H9 (cell line): ENCODE results near the gene LATS2. TPM values are rescaled to one million over a fixed set of nuclear protein-coding genes. Genes with fewer than 3 reads are reported as not detected.
"Not testable (repeated sequence)": the region's sequence is repeated elsewhere in the genome, so short reads cannot be mapped to it uniquely, and the experiment has no call there.

Source experiments
- DNase-seq: peaks from one replicate; pipeline ENCODE4 v3.0.0-alpha.2; 2017
- H2AFZ ChIP-seq: one replicate; pipeline ENCODE4 v1.6.1; 2013; ENCODE audit warnings: mild to moderate bottlenecking, low read length, control low read depth, moderate library complexity
- H2AK5ac ChIP-seq: 2 replicates; pipeline ENCODE4 v1.6.1; 2013; ENCODE audit warnings: low read length, control low read depth, mixed read lengths; ENCODE audit not compliant: insufficient read length
- H2BK120ac ChIP-seq: one replicate; pipeline ENCODE4 v1.6.1; 2013; ENCODE audit warnings: low read depth, mild to moderate bottlenecking, low read length, control low read depth, inconsistent platforms; ENCODE audit not compliant: poor library complexity, severe bottlenecking
- H2BK12ac ChIP-seq: 2 replicates; pipeline ENCODE4 v1.6.1; 2013; ENCODE audit warnings: low read length, control low read depth, mixed read lengths, low read depth; ENCODE audit not compliant: insufficient read length
- H2BK15ac ChIP-seq: 2 replicates; pipeline ENCODE4 v1.6.1; 2013; ENCODE audit warnings: low read depth, low read length, control low read depth
- H2BK20ac ChIP-seq: one replicate; pipeline ENCODE4 v1.6.1; 2013; ENCODE audit warnings: low read depth, mild to moderate bottlenecking, low read length, control low read depth, inconsistent platforms; ENCODE audit not compliant: poor library complexity, severe bottlenecking
- H2BK5ac ChIP-seq: 2 replicates; pipeline ENCODE4 v1.6.1; 2013; ENCODE audit warnings: low read length, control low read depth, mixed read lengths; ENCODE audit not compliant: insufficient read length
- H3K14ac ChIP-seq: 2 replicates; pipeline ENCODE4 v1.6.1; 2013; ENCODE audit warnings: low read length, control low read depth; ENCODE audit not compliant: insufficient read depth
- H3K18ac ChIP-seq: 2 replicates; pipeline ENCODE4 v1.6.1; 2013; ENCODE audit warnings: low read depth, mild to moderate bottlenecking, mixed read lengths, low read length, control low read depth; ENCODE audit not compliant: insufficient read length
- H3K23ac ChIP-seq: 2 replicates; pipeline ENCODE4 v1.6.1; 2013; ENCODE audit warnings: low read length, control low read depth, mixed read lengths, low read depth; ENCODE audit not compliant: insufficient read length
- H3K23me2 ChIP-seq: 2 replicates; pipeline ENCODE4 v1.6.1; 2013; ENCODE audit warnings: low read depth, mild to moderate bottlenecking, mixed read lengths, low read length, control low read depth; ENCODE audit not compliant: insufficient read length, poor library complexity, severe bottlenecking
- H3K27ac ChIP-seq: 2 replicates; pipeline ENCODE4 v1.5.1; 2013; ENCODE audit warnings: low read length, control low read depth, mixed read lengths, low read depth; ENCODE audit not compliant: insufficient read length
- H3K27me3 ChIP-seq: 2 replicates; pipeline ENCODE4 v1.6.1; 2013; ENCODE audit warnings: low read length, control low read depth, inconsistent platforms; ENCODE audit not compliant: insufficient read depth
- H3K4ac ChIP-seq: 2 replicates; pipeline ENCODE4 v1.6.1; 2013; ENCODE audit warnings: low read depth, mild to moderate bottlenecking, control low read depth, inconsistent platforms, low read length, moderate library complexity
- H3K4me1 ChIP-seq: 2 replicates; pipeline ENCODE4 v1.6.1; 2013; ENCODE audit warnings: low read length, control low read depth, inconsistent platforms; ENCODE audit not compliant: insufficient read depth
- H3K4me2 ChIP-seq: 2 replicates; pipeline ENCODE4 v1.6.1; 2013; ENCODE audit warnings: low read length, control low read depth, mixed read lengths; ENCODE audit not compliant: insufficient read length, insufficient read depth
- H3K56ac ChIP-seq: 2 replicates; pipeline ENCODE4 v1.6.1; 2013; ENCODE audit warnings: low read depth, mild to moderate bottlenecking, mixed read lengths, low read length, control low read depth; ENCODE audit not compliant: insufficient read length
- H3K79me1 ChIP-seq: 2 replicates; pipeline ENCODE4 v1.6.1; 2013; ENCODE audit warnings: low read depth, mild to moderate bottlenecking, moderate library complexity, low read length, control low read depth, inconsistent platforms; ENCODE audit not compliant: insufficient read depth, poor library complexity, severe bottlenecking
- H3K79me2 ChIP-seq: 2 replicates; pipeline ENCODE4 v1.6.1; 2013; ENCODE audit warnings: low read length, control low read depth, inconsistent platforms; ENCODE audit not compliant: insufficient read depth
- H3K9ac ChIP-seq: 2 replicates; pipeline ENCODE4 v1.6.1; 2013; ENCODE audit warnings: low read length, control low read depth, mixed read lengths; ENCODE audit not compliant: insufficient read length; ENCODE audit errors: extremely low read depth
- H3K9me3 ChIP-seq: one replicate; pipeline ENCODE4 v1.6.1; 2013; ENCODE audit warnings: low read depth, low read length, inconsistent platforms; ENCODE audit not compliant: control insufficient read depth
- H3T11ph ChIP-seq: one replicate; pipeline ENCODE4 v1.6.1; 2013; ENCODE audit warnings: mild to moderate bottlenecking, low read length, control low read depth, inconsistent platforms
- H4K20me1 ChIP-seq: one replicate; pipeline ENCODE4 v1.6.1; 2013; ENCODE audit not compliant: control insufficient read depth, insufficient read length, insufficient read depth
- H4K5ac ChIP-seq: 2 replicates; pipeline ENCODE4 v1.6.1; 2013; ENCODE audit warnings: low read depth, mild to moderate bottlenecking, mixed read lengths, low read length, control low read depth; ENCODE audit not compliant: insufficient read length
- H4K8ac ChIP-seq: replicated peaks from 2 replicates; pipeline ENCODE4 v1.6.1; 2013; ENCODE audit warnings: low read length, control low read depth, mixed read lengths, low read depth; ENCODE audit not compliant: insufficient read length
- H4K91ac ChIP-seq: 2 replicates; pipeline ENCODE4 v1.6.1; 2013; ENCODE audit warnings: low read depth, mild to moderate bottlenecking, moderate library complexity, mixed read lengths, low read length, control low read depth; ENCODE audit not compliant: insufficient read length
- H3K27ac Mint-ChIP-seq, 3 experiments: 2 replicates in 2 of 3; 3 replicates in 1 of 3; pipeline ENCODE4 v1.8.0; 2020 to 2021; ENCODE audit warnings: mixed read lengths in 3 of 3, mild to moderate bottlenecking in 1 of 3, moderate library complexity in 1 of 3
- H3K27me3 Mint-ChIP-seq: 2 replicates; pipeline ENCODE4 v1.8.0; 2021; ENCODE audit warnings: low read depth, mild to moderate bottlenecking, moderate library complexity, mixed read lengths
- H3K36me3 Mint-ChIP-seq, 3 experiments: 2 replicates in 2 of 3; 3 replicates in 1 of 3; pipeline ENCODE4 v1.8.0; 2020 to 2021; ENCODE audit warnings: low read depth in 3 of 3, mixed read lengths in 3 of 3; ENCODE audit not compliant: insufficient read depth in 1 of 3
- H3K4me1 Mint-ChIP-seq, 2 experiments: 2 replicates each; pipeline ENCODE4 v1.8.0; 2020; ENCODE audit warnings: mixed read lengths in 2 of 2
- H3K4me3 Mint-ChIP-seq, 2 experiments: 2 replicates in 1 of 2; 3 replicates in 1 of 2; pipeline ENCODE4 v1.8.0; 2020 to 2021; ENCODE audit warnings: mild to moderate bottlenecking in 2 of 2, mixed read lengths in 2 of 2, moderate library complexity in 1 of 2
- H3K9me3 Mint-ChIP-seq, 2 experiments: 2 replicates in 1 of 2; 3 replicates in 1 of 2; pipeline ENCODE4 v1.8.0; 2020; ENCODE audit warnings: mild to moderate bottlenecking in 2 of 2, mixed read lengths in 2 of 2, moderate library complexity in 1 of 2
- CTCF ChIP-seq: fragments of 200-600 bp; sonication (generic); conservative IDR thresholded peaks from 3 replicates; pipeline ENCODE4 v1.8.0; 2021; ENCODE audit warnings: antibody characterized with exemption, mild to moderate bottlenecking
- WGBS: extraction: QIAGEN DNeasy Blood & Tissue Kit; methylation state at CpG from one replicate; pipeline ENCODE4 v1.1.7; 2013; ENCODE audit warnings: missing lambda C conversion rate, low lambda C conversion rate, mixed read lengths; ENCODE audit not compliant: insufficient read length; ENCODE audit errors: extremely low coverage; 5-methylcytosine and 5-hydroxymethylcytosine counted together
- total RNA-seq: library from RNA; stranded (reverse); gene quantifications from 2 replicates; pipeline ENCODE4 v1.2.1, GENCODE V29; 2021

The LATS2 gene
- total RNA-seq, 1 experiment from 2014 or later: 20.0 TPM

DNA sequence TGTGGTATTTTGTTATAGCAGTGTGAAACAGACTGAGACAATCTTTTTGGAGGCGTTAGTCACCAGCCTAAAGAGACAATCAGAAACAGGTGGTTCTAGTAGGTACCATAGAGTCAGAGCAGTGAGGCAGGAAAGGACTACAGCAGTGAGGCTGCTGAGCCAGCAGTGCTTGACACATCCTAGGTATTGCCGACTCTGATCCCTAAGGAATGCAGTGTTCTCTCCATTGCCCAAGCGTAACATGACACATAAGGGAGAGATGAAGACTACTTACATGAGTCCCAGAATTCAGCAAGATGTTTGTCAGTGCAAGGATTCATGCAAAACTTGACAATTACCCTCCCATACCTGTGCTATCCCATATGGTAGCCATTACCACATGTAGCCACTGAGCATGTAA lies 96.5 kb downstream of the LATS2 start:
- Histone ChIP-seq H4K91ac (no peak overlapping the region), H2BK5ac (no peak overlapping the region), H3K18ac (no peak overlapping the region), H3K23ac (no peak overlapping the region), H2BK12ac (no peak overlapping the region), H2BK15ac (no peak overlapping the region), H4K8ac (no peak overlapping the region), H2AK5ac (no peak overlapping the region), H3K27me3 (no peaks in the 10 kb centered on the region), H2AFZ (no peak overlapping the region), H3K4me2 (no peak overlapping the region), H3K56ac (no peak overlapping the region), H3K9me3 (no peaks in the 10 kb centered on the region), H3K23me2 (no peaks in the 10 kb centered on the region), H3K27ac (no peak overlapping the region), H3K79me2 (no peaks in the 10 kb centered on the region), H2BK120ac (no peak overlapping the region), H4K5ac (no peak overlapping the region), H3K79me1 (no peaks in the 10 kb centered on the region), H3K4ac (no peak overlapping the region), H3T11ph (no peak overlapping the region), H3K9ac (no peak overlapping the region), H3K14ac (no peak overlapping the region), H4K20me1 (no peaks in the 10 kb centered on the region), H2BK20ac (no peak overlapping the region), H3K4me1 (no peaks in the 10 kb centered on the region)
- H3K4me3 Mint-ChIP-seq: no peak overlapping the region
- no peak overlapping the region for H3K27ac Mint-ChIP-seq
- H3K4me1 Mint-ChIP-seq: peaks cover 6 to 7% of the 10 kb centered on the region in 2 experiments; a peak in 3 of 4 replicates
- H3K36me3 Mint-ChIP-seq: no peaks in the 10 kb centered on the region
- no peak for DNase-seq
- WGBS: no CpG with 5 or more reads among the region's 3 CpGs
- no peak for TF ChIP-seq CTCF
- peaks cover 0 to 3% of the 10 kb centered on the region in 2 experiments; a peak in 3 of 5 replicates for H3K9me3 Mint-ChIP-seq
- H3K27me3 Mint-ChIP-seq: peaks cover 8% of the 10 kb centered on the region; the same call in 1 of the 2 replicates

DNA sequence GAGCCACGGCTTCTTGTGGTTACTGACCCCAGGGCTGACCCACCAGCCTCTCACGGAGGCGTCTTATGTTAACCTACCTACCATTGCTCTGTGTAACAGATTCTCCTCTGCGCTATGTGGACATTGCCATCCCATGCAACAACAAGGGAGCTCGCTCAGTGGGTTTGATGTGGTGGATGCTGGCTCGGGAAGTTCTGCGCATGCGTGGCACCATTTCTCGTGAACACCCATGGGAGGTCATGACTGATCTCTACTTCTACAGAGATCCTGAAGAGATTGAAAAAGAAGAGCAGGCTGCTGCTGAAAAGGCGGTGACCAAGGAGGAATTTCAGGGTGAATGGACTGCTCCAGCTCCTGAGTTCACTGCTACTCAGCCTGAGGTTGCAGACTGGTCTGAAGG lies 99.7 kb downstream of the LATS2 start:
- not testable (repeated sequence) for H3K14ac ChIP-seq, H3K27ac Mint-ChIP-seq, H3K4me1 Mint-ChIP-seq, H2AK5ac ChIP-seq, H3K27me3 Mint-ChIP-seq, H3K9me3 Mint-ChIP-seq, H3K56ac ChIP-seq, H3K27ac ChIP-seq, H3K9ac ChIP-seq, H2BK15ac ChIP-seq, H3K23ac ChIP-seq, H3K79me2 ChIP-seq, H3K4me2 ChIP-seq, H3K79me1 ChIP-seq, H3K4me1 ChIP-seq, H3K18ac ChIP-seq, H3K27me3 ChIP-seq, H2BK5ac ChIP-seq, H4K5ac ChIP-seq, H4K20me1 ChIP-seq, H3K4me3 Mint-ChIP-seq, DNase-seq, H2BK12ac ChIP-seq, H2BK20ac ChIP-seq, H2BK120ac ChIP-seq, H3T11ph ChIP-seq, H4K91ac ChIP-seq, H3K36me3 Mint-ChIP-seq, H3K23me2 ChIP-seq, H3K9me3 ChIP-seq, H3K4ac ChIP-seq, H4K8ac ChIP-seq, H2AFZ ChIP-seq
- no CpG with 5 or more reads among the region's 10 CpGs for WGBS
